MCF 10A (cell line): ENCODE data around the gene TRAF3IP3. TPM values are rescaled to one million over a fixed set of nuclear protein-coding genes. Genes with fewer than 3 reads are reported as not detected.

ENCODE experiments used
- BruUV-seq: library from RNA; stranded (reverse); fragments of 400-500 nt; replicated peaks from 2 replicates; lab custom pipeline; 2021; lab: Mats Ljungman, UMichigan
- CTCF ChIA-PET: fragments of 300-600 bp; sonication (Branson Sonifier 250); formaldehyde crosslinking; extraction: SDS; loops from one replicate; lab custom pipeline; 2021; ENCODE audit warnings: antibody characterized with exemption, inconsistent platforms; lab: Yijun Ruan, JAX
- POLR2A ChIA-PET: fragments of 300-600, 350-650 bp; sonication (Branson Sonifier 250); formaldehyde crosslinking; extraction: SDS; loops from one replicate; lab custom pipeline; 2020; ENCODE audit warnings: antibody characterized with exemption, inconsistent platforms; lab: Yijun Ruan, JAX
- DNase-seq: peaks from one replicate; pipeline ENCODE4 v3.0.0-alpha.2; 2018; ENCODE audit not compliant: unreplicated experiment
- H3K27ac Mint-ChIP-seq: one replicate; pipeline ENCODE4 v1.8.0; 2022; ENCODE audit warnings: mild to moderate bottlenecking, low read depth, mixed read lengths; ENCODE audit not compliant: unreplicated experiment
- H3K27me3 Mint-ChIP-seq: one replicate; pipeline ENCODE4 v1.8.0; 2022; ENCODE audit warnings: mixed read lengths; ENCODE audit not compliant: insufficient read depth, unreplicated experiment
- H3K36me3 Mint-ChIP-seq: one replicate; pipeline ENCODE4 v1.8.0; 2022; ENCODE audit warnings: mild to moderate bottlenecking, moderate library complexity, mixed read lengths; ENCODE audit not compliant: insufficient read depth, unreplicated experiment
- H3K4me1 Mint-ChIP-seq: one replicate; pipeline ENCODE4 v1.8.0; 2022; ENCODE audit warnings: mixed read lengths; ENCODE audit not compliant: insufficient read depth, unreplicated experiment
- H3K4me3 Mint-ChIP-seq: one replicate; pipeline ENCODE4 v1.8.0; 2022; ENCODE audit warnings: mild to moderate bottlenecking, moderate library complexity, mixed read lengths; ENCODE audit not compliant: unreplicated experiment
- H3K9me3 Mint-ChIP-seq: one replicate; pipeline ENCODE4 v1.8.0; 2022; ENCODE audit warnings: mixed read lengths; ENCODE audit not compliant: unreplicated experiment
- CTCF ChIP-seq: fragments of 200-600 bp; IDR thresholded peaks from one replicate; pipeline ENCODE4 v1.8.0; 2022; ENCODE audit warnings: antibody characterized with exemption, mild to moderate bottlenecking; ENCODE audit not compliant: unreplicated experiment
- intact Hi-C: fragments of 100-400 bp; cut with micrococcal nuclease; formaldehyde crosslinking; loops from 2 replicates; pipeline ENCODE4 v1.14.1; 2022
- total RNA-seq: library from RNA; stranded (reverse); gene quantifications from 2 replicates; pipeline ENCODE4 v1.2.3, GENCODE V29; 2022

TRAF3IP3 gene
- total RNA-seq, 1 experiment from 2014 or later: not detected

DNA sequence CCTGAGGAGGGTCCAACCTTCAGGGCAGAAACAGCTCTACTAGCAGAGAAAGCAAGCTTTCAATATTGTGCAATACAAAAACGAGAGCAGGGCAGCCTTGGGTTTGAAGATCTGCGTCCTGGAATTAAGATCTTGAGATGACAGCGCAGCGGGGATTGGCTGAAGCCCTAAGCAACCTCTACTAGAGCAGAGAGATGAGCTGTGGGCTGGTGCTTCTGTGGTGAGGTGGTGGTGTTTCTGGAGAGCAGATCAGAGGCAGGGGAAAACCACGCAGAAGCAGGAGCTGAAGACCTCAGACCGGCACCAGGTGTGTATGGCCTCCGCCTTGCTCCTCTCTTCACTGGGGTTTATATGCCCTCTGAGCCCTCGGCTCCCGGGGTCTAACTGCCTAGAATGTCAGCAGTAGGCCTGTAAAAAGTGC, 12.5 kb downstream of the TRAF3IP3 start:
- DNase-seq: no peak
- Mint-ChIP-seq H3K36me3 (no peaks in the 10 kb centered on the region), H3K4me3 (no peak overlapping the region), H3K4me1 (peaks cover 17% of the 10 kb centered on the region), H3K27ac (no peak overlapping the region), H3K9me3 (no peaks in the 10 kb centered on the region), H3K27me3 (no peaks in the 10 kb centered on the region)
- no TSS peak for BruUV-seq
- no peak for TF ChIP-seq CTCF
- intact Hi-C loops: no loop called here
- ChIA-PET CTCF (interaction anchor here (0.5 to 2.6 kb wide), 11 partner anchors 7 to 332 kb away, joined by 3 to 15 read pairs (median 3); no protein-coding TSS in a partner anchor), POLR2A (interaction anchor here (1.1 to 5.7 kb wide), 7 partner anchors 9 to 151 kb away, joined by 3 to 37 read pairs (median 7); partner anchors contain the start of genes C1orf74, IRF6 and UTP25)

DNA sequence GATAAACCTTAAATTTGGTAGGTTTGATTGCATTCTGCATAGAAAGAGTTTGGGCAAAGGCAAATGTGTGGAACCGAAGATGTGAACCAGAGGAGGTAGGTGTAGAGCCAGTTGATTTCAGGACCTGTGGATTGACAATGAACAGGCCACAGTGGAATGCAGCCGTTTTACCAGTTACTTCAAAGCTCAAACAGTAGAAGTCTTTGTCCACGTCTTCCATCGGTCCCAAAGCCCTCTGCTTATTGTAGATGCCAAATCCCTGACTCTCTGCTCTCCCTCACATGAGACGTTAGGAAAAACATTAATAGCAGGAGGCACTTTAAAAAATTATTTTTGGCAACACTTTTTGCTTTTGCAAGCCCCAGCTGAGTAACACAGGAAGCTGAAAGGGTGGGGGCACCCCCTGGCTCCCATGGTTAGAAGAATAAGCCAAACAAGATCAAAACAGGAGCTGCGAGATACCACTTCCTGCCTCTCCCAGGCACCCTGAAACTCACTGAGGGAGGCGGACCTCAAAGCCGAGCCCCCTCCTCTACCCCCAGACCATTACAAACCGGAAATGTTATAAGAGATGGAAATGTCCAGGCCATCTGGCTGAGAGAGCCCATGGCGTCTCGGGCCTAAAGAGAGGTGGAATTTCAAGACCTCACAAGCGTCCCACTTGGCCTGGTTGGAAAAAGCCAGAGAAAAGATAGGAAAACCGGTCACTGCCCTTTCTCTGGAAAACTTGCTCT, 13.5 kb downstream of the TRAF3IP3 start:
- no peak for TF ChIP-seq CTCF
- no TSS peak for BruUV-seq
- Mint-ChIP-seq H3K4me1 (peaks cover 17% of the 10 kb centered on the region), H3K27me3 (no peaks in the 10 kb centered on the region), H3K27ac (no peak overlapping the region), H3K36me3 (no peaks in the 10 kb centered on the region), H3K4me3 (no peak overlapping the region), H3K9me3 (no peaks in the 10 kb centered on the region)
- intact Hi-C loops: no loop called here
- ChIA-PET CTCF (interaction anchor here (0.5 to 2.6 kb wide), 10 partner anchors 21 to 1370 kb away, joined by 3 to 15 read pairs (median 4); no protein-coding TSS in a partner anchor), POLR2A (interaction anchor here (0.6 to 5.7 kb wide), 13 partner anchors 8 to 208 kb away, joined by 3 to 37 read pairs (median 4); partner anchors contain the start of genes C1orf74, IRF6 and UTP25)
- DNase-seq: peak; percentile 97

DNA sequence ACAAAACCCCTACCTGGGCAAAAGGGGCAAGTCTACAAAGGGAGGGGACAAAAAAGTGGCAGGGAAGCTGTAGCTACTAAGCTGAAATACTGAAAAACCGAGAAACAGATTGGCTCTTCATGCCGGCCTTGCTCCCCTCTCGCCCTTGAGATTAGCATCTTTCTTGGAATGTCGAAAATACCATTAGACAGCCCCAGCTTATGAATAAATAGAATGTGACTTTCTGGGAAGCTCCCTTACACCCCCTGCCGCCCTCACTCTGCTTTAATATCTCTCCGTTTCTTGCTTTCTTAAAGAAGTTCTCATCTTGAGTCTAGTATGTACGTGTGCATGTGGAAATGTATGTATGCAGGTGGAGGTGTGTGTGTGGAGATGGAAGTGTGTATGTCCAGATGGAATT, 14.1 kb downstream of the TRAF3IP3 start:
- no peak for DNase-seq
- Mint-ChIP-seq H3K9me3 (no peaks in the 10 kb centered on the region), H3K27me3 (no peaks in the 10 kb centered on the region), H3K4me1 (peaks cover 17% of the 10 kb centered on the region), H3K36me3 (no peaks in the 10 kb centered on the region), H3K27ac (no peak overlapping the region), H3K4me3 (no peak overlapping the region)
- intact Hi-C loops: no loop called here
- ChIA-PET CTCF (interaction anchor here (0.5 to 2.6 kb wide), 5 partner anchors 22 to 335 kb away, joined by 3 to 15 read pairs (median 3); no protein-coding TSS in a partner anchor), POLR2A (interaction anchor here (0.6 to 5.7 kb wide), 7 partner anchors 8 to 41 kb away, joined by 3 to 37 read pairs (median 6); partner anchors contain the start of gene C1orf74)
- no TSS peak for BruUV-seq
- no peak for TF ChIP-seq CTCF

DNA sequence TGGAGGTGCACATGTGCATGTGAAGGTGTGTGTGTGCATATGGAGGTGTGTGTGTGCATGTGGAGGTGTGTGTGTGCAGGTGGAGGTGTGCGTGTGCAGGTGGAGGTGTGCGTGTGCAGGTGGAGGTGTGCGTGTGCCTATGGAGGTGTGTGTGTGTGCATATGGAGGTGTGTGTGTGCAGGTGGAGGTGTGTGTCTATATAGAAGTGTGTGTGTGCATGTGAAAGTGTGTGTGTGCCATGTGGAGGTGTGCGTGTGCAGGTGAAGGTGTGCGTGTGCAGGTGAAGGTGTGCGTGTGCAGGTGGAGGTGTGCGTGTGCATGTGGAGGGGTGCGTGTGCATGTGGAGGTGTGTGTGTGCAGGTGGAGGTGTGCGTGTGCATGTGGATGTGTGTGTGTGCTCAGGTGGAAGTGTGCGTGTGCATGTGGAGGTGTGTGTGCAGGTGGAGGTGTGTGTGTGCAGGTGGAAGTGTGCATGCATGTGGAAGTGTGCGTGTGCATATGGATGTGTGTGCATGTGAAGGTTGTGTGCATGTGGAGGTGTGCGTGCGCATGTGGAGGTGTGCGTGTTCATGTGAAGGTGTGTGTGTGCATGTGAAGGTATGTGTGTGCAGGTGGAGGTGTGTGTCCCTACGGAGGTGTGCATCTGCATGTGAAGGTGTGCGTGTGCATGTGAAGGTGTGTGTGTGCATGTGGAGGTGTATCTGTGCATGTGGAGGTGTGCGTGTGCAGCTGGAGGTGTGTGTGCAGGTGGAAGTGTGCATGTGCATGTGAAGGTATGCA, 15.0 kb downstream of the TRAF3IP3 start:
- intact Hi-C loops: no loop called here
- CTCF ChIA-PET: no interaction called here

More for the DNA sequence above, 15.0 kb downstream of the TRAF3IP3 start:
- no peak for TF ChIP-seq CTCF
- Mint-ChIP-seq H3K36me3 (no peaks in the 10 kb centered on the region), H3K4me3 (no peak overlapping the region), H3K27me3 (no peaks in the 10 kb centered on the region), H3K27ac (no peak overlapping the region), H3K9me3 (no peaks in the 10 kb centered on the region), H3K4me1 (peaks cover 17% of the 10 kb centered on the region)
- no TSS peak for BruUV-seq
- DNase-seq: no peak
- POLR2A ChIA-PET: no interaction called here
